Gastrocnemius medialis (tissue), 4 donors: ENCODE results near the gene TSEN2.

Experiments used
- CTCF ChIP-seq, 5 experiments: fragments of 450-650 bp in 3 of 5; fragments of 200-600 bp in 2 of 5; sonication (generic) in 2 of 5; IDR thresholded peaks in 4 of 5; conservative IDR thresholded peaks in 1 of 5; 1 replicate in 4 of 5; 2 replicates in 1 of 5; pipeline ENCODE4 v1.5.1; 2016 to 2019; ENCODE audit warnings: antibody characterized with exemption in 5 of 5, mild to moderate bottlenecking in 3 of 5, moderate library complexity in 3 of 5
- POLR2A ChIP-seq, 2 donors: fragments of 450-650 bp; IDR thresholded peaks; one replicate each; pipeline ENCODE4 v1.6.1; 2017; ENCODE audit warnings: antibody characterized with exemption in 2 of 2, mild to moderate bottlenecking in 2 of 2, moderate library complexity in 2 of 2

GRCh38 chr3:12501360-12502020 is 17.2 kb downstream of the TSEN2 start:
- TF ChIP-seq CTCF (IDR thresholded peaks at IDR 0.05 in 4 of 5, conservative IDR thresholded peaks at IDR 0.05 in 1 of 5), result no peak
- no peak for TF ChIP-seq POLR2A (IDR thresholded peaks at IDR 0.05)
